OCI-LY7 (cell line): ENCODE measurements around the gene GPR142. TPM values are rescaled to one million over a fixed set of nuclear protein-coding genes. Genes with fewer than 3 reads are reported as not detected.
A peak's percentile ranks its signal among the peaks of the same experiment; 100 is the strongest.

Experiments
- BruUV-seq: library from RNA; stranded (reverse); fragments of 400-500 nt; replicated peaks from 2 replicates; lab custom pipeline; 2021; lab: Mats Ljungman, UMichigan
- CTCF ChIA-PET: fragments of 300-600 bp; sonication (Branson Sonifier 250); formaldehyde crosslinking; loops from one replicate; lab custom pipeline; 2022; ENCODE audit warnings: antibody characterized with exemption; ENCODE audit not compliant: unreplicated experiment; lab: Charles Lee
- POLR2A ChIA-PET: fragments of 300-600 bp; sonication (Branson Sonifier 250); formaldehyde crosslinking; loops from one replicate; lab custom pipeline; 2022; ENCODE audit warnings: antibody characterized with exemption; lab: Charles Lee
- DNase-seq: peaks from one replicate; pipeline ENCODE4 v3.0.0-alpha.2; 2015; ENCODE audit warnings: low spot score
- H2AFZ ChIP-seq: fragments of 200-600 bp; sonication (generic), shearing (Covaris generic); 2 replicates; pipeline ENCODE4 v1.6.1; 2014; ENCODE audit warnings: mild to moderate bottlenecking, antibody characterized with exemption, low read length, moderate library complexity
- H3K27ac ChIP-seq: fragments of 200-600 bp; sonication (generic); 2 replicates; pipeline ENCODE4 v1.5.1; 2014; ENCODE audit warnings: mixed run types, low read depth, mild to moderate bottlenecking, moderate library complexity, low read length, inconsistent platforms; ENCODE audit not compliant: poor library complexity, severe bottlenecking
- H3K36me3 ChIP-seq: fragments of 200-600 bp; sonication (generic); 2 replicates; pipeline ENCODE4 v1.6.1; 2014; ENCODE audit warnings: mild to moderate bottlenecking, antibody characterized with exemption, low read length, moderate library complexity, mixed read lengths; ENCODE audit not compliant: insufficient read depth
- H3K4me1 ChIP-seq: fragments of 200-600 bp; sonication (generic); 2 replicates; pipeline ENCODE4 v1.5.1; 2014; ENCODE audit warnings: mild to moderate bottlenecking, low read length; ENCODE audit not compliant: insufficient read depth, poor library complexity, severe bottlenecking
- H3K4me2 ChIP-seq: fragments of 200-600 bp; sonication (generic); 2 replicates; pipeline ENCODE4 v1.6.1; 2014; ENCODE audit warnings: mild to moderate bottlenecking, low read length
- H3K4me3 ChIP-seq: fragments of 200-600 bp; sonication (generic); 2 replicates; pipeline ENCODE4 v1.5.1; 2014; ENCODE audit warnings: mild to moderate bottlenecking, low read depth, low read length; ENCODE audit not compliant: poor library complexity, severe bottlenecking
- H3K79me2 ChIP-seq: fragments of 200-600 bp; sonication (generic); 2 replicates; pipeline ENCODE4 v1.6.1; 2016; ENCODE audit warnings: low read depth, mild to moderate bottlenecking, low read length, moderate library complexity, mixed read lengths; ENCODE audit not compliant: insufficient read depth
- H3K9me2 ChIP-seq: fragments of 200-600 bp; sonication (generic); 2 replicates; pipeline ENCODE4 v1.6.1; 2016; ENCODE audit warnings: mild to moderate bottlenecking, low read length, mixed read lengths; ENCODE audit not compliant: insufficient read depth
- H3K9me3 ChIP-seq: fragments of 200-600 bp; sonication (generic); 2 replicates; pipeline ENCODE4 v1.6.1; 2014; ENCODE audit warnings: mild to moderate bottlenecking, mixed run types, low read length, mixed read lengths
- H4K20me1 ChIP-seq: fragments of 200-600 bp; sonication (generic); 2 replicates; pipeline ENCODE4 v1.6.1; 2014; ENCODE audit warnings: mild to moderate bottlenecking, antibody characterized with exemption, low read length, moderate library complexity, mixed read lengths; ENCODE audit not compliant: insufficient read depth
- EZH2phosphoT487 ChIP-seq: fragments of 200-600 bp; sonication (generic); IDR thresholded peaks from 2 replicates; pipeline ENCODE4 v1.6.1; 2018; ENCODE audit warnings: low read depth, borderline replicate concordance, mild to moderate bottlenecking, mixed run types, antibody characterized with exemption, low read length, moderate library complexity, mixed read lengths
- intact Hi-C: fragments of 100-400 bp; cut with micrococcal nuclease; formaldehyde crosslinking; loops from one replicate; pipeline ENCODE4 v1.10.0; 2022; ENCODE audit not compliant: unreplicated experiment
- total RNA-seq, 2 experiments: library from RNA; depleted of rRNA in 1 of 2; stranded (reverse); fragments of >200 nt in 1 of 2; shearing (Covaris generic) in 1 of 2; gene quantifications; 2 replicates each; pipeline ENCODE4 v1.2.3, GENCODE V29; 2014 to 2022
- TF ChIP-seq, protein P1 (sequence below): fragments of 200-600 bp; sonication (generic); conservative IDR thresholded peaks from 2 replicates; pipeline ENCODE4 v1.5.1; 2014; ENCODE audit warnings: mild to moderate bottlenecking, antibody characterized with exemption, low read length, moderate library complexity, mixed read lengths

Gene GPR142
- total RNA-seq, 2 experiments from 2014 or later: not detected

DNA sequence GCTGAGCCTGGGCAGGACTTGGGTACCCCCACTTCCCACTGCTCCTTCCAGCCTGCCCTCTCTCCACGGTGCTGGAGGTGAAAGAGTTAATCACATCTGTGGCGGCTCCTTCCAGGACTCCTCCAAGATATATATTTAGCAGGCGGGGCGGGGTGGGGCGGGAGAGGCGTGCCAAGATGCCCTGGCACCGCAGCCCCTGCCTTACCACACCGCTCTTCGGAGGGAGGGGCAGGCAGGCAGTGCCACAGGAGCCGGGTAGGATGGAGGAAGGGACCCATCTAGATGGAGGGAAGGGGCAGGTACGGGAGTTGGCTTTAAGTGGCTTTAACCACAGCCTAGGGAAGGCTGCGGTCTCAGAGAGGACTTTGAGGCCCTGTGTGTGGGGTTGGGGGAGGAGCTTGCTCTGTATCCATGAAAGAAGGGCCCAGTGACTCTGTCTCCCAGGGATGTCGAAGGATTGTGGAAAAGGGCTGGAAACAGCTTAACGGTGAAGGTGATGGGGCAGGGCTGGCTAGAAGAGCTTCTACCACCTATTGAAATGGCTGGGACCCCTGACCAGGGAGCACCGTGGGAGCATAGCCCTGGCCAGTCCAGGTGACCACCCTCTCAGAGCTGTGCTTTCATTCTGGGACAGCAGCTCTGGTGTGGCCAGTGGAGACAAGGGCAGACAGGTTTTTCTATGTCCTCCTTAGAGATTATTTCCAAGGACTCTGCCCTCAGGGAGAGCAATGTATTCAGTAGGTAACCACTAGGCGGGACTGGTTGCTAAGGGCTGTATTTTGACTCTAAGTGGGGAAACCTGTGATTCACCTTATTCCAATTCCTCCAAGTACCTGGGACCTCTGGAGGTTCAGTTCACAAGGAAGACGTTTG is 13.0 kb downstream of the GPR142 start:
- intact Hi-C loops: no loop called here
- H3K4me1 ChIP-seq: peaks cover 7% of the 10 kb centered on the region
- peak overlapping the region; percentile 37; the same call in 1 of the 2 replicates for H3K4me2 ChIP-seq
- H4K20me1 ChIP-seq: no peaks in the 10 kb centered on the region
- no peaks in the 10 kb centered on the region for H3K79me2 ChIP-seq
- H3K27ac ChIP-seq: no peak overlapping the region
- no peaks in the 10 kb centered on the region for H3K36me3 ChIP-seq
- H3K9me2 ChIP-seq: no peaks in the 10 kb centered on the region
- no peak overlapping the region for H3K4me3 ChIP-seq
- no peak for TF ChIP-seq EZH2phosphoT487
- TF ChIP-seq, protein P1, sequence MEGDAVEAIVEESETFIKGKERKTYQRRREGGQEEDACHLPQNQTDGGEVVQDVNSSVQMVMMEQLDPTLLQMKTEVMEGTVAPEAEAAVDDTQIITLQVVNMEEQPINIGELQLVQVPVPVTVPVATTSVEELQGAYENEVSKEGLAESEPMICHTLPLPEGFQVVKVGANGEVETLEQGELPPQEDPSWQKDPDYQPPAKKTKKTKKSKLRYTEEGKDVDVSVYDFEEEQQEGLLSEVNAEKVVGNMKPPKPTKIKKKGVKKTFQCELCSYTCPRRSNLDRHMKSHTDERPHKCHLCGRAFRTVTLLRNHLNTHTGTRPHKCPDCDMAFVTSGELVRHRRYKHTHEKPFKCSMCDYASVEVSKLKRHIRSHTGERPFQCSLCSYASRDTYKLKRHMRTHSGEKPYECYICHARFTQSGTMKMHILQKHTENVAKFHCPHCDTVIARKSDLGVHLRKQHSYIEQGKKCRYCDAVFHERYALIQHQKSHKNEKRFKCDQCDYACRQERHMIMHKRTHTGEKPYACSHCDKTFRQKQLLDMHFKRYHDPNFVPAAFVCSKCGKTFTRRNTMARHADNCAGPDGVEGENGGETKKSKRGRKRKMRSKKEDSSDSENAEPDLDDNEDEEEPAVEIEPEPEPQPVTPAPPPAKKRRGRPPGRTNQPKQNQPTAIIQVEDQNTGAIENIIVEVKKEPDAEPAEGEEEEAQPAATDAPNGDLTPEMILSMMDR: 0 out of 2 replicates have a peak, but pooled peaks have one; percentile 29
- no peak for DNase-seq
- ChIA-PET POLR2A (interaction anchor here (1.5 kb wide), 1 partner anchor 13 kb away, joined by 3 read pairs; no protein-coding TSS in a partner anchor), CTCF (no interaction called here)
- no TSS peak for BruUV-seq
- H3K9me3 ChIP-seq: no peaks in the 10 kb centered on the region
- peak overlapping the region; percentile 20; the same call in 1 of the 2 replicates for H2AFZ ChIP-seq

DNA sequence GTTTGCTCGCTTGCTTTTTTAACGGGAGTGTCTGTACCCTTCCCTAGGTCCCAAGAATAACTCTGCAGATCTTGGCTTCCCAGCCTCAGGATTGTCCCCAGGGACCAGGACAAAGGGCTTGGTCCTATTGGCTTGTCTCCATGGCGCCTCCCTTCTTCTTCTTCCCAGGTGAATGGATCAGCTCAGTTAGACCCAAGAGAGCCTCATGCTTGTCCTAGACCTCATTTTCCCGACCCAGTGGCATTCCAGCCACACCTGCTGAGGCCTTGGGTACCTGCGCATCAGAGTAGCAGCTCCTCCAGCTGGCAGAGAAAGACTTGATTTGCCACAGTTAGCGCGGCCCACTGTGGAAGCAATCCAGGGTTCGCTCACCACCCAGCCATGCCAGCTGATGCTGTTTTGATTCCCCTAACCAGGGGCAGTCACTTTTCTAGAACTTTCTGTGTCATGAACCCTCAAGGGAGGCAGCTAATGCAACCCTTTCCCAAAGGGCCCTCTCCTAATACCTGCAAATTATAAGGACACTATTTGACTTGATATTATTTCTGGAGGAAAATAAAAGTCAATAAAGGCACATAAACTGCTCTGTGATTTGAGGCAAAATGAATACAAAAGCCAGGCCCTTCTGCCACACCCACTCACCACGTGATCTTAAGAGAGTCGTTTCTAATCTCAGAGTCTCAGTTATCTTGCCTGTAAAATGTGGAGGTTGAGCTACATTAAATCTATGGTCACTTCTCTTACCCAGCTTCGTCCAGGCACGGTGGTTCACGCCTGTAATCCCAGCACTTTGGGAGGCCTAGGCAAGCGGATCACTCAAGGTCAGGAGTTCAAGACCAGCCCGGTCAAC is 13.9 kb downstream of the GPR142 start:
- no peaks in the 10 kb centered on the region for H3K79me2 ChIP-seq
- no TSS peak for BruUV-seq
- H3K27ac ChIP-seq: no peak overlapping the region
- TF ChIP-seq, protein P1: no peak
- no peak for TF ChIP-seq EZH2phosphoT487
- H3K36me3 ChIP-seq: no peaks in the 10 kb centered on the region
- DNase-seq: no peak
- H3K4me1 ChIP-seq: peaks cover 7% of the 10 kb centered on the region
- H3K9me2 ChIP-seq: no peaks in the 10 kb centered on the region
- ChIA-PET POLR2A (interaction anchor here (0.6 kb wide), 1 partner anchor 133 kb away, joined by 3 read pairs; no protein-coding TSS in a partner anchor), CTCF (interaction anchor here (0.7 kb wide), 1 partner anchor 75 kb away, joined by 3 read pairs; no protein-coding TSS in a partner anchor)
- H3K4me2 ChIP-seq: no peak overlapping the region
- no peak overlapping the region for H3K4me3 ChIP-seq
- H3K9me3 ChIP-seq: no peaks in the 10 kb centered on the region
- H4K20me1 ChIP-seq: no peaks in the 10 kb centered on the region
- H2AFZ ChIP-seq: no peak overlapping the region
- intact Hi-C loops: no loop called here
